Bone marrow (tissue), 2 donors: ENCODE data around the gene METTL13.

Experiments
- DNase-seq, 2 donors: peaks; one replicate each; lab custom pipeline; 2025; lab: John Stamatoyannopoulos, UW

METTL13 gene

DNA sequence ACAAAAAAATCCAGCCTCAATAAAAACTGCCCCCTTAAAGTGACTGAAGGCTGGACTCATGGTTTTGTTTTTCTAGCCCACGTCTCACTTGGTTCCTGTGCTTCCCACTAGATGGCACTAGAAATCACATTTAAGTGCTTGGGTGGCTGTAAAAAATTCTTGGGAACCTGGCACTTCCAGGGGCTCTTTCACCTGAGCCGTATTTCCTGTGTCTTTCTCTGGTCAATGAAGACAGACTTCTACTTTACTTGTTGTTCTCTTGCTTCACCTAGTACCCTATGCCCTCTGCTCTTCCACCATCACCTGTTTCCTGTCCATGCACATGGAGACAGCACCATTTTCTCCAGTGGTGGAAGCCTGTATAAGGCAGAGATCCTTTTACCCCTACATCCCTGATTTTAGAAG, 20.0 kb downstream of the METTL13 start:
- DNase-seq: peak in 1 of 2 donors; percentile 12

DNA sequence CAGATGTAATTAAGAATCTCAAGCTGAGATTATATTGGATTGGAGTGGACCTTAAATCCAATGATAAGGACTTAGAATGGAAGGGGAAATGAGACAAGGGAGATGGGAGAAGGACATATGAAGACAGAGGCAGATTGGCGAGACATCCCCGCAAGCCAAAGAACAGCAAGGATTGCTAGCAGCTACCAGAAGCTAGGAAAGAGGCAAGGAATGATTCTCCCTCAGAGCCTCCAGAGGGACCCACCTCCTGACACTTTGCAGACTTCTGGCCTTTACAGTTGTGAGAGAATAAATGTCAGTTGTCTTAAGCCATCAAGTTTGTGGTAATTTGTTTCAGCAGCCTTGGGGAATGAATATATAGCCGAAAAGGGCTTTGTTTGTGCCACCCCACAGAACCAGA, 20.7 kb downstream of the METTL13 start:
- DNase-seq: no peak

- DNase-seq: peak in 1 of 2 donors; percentile 40
Observed at GRCh38 chr1:171803045-171803444, 21.6 kb downstream of the METTL13 start.

DNA sequence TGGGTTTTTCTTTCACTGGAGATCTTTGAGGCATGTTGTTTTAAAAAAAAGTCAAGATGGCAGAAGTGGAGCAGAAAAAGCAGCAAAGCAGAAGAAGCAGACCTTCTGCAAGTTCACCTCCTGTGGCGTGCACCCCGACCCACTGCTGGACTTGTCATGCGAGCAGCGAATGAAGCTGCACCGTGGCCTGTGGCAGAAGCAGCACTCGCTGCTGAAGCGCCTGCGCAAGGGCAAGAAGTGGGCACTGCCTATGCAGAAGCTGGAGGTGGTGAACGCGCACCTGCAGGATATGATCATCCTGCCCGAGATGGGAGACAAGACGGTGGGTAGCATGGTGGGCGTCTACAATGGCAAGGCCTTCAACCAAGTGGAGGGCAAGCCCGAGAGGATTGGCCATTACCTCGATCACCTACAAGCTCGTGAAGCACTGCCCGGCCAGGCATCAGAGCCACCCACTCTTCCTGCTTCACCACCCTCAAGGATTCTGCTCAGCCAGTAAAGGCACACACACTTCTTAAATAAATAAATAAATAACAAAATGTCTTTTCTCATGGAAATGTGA, 22.1 kb downstream of the METTL13 start:
- no peak for DNase-seq

DNA sequence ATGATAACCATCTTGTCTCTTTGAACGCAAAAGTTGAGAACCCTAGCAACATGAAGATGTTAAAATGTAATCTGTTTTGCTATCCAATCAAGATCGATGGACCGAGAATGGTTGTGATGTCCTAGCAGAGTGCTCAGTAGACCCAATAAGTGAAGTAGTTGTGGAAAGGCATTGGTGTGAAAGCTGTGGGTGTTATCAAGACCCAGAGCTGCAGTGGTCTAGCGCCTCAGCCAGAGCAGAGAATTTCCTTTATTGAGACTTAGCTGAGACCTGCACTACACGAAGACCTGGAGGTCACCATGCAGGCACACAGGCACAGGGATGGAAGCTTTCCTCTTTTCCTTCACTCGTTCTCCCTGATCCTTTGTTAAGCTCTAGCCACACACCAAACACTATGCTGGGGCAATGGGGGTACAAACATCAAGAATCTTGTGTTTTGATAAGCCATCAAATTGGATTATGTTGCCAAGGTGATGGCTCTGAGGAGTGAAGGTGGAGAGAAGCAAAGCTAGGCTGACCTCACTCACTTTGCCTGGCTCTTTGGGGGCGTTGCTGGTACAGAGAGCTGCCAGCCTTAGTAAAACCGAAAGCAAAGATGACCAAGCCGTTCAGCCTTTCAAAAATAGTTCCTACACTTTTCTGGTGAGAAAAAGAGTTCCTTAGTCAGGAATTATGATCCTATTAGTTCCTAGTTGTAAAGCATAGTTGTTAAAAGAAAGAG, 24.1 kb downstream of the METTL13 start:
- no peak for DNase-seq

DNA sequence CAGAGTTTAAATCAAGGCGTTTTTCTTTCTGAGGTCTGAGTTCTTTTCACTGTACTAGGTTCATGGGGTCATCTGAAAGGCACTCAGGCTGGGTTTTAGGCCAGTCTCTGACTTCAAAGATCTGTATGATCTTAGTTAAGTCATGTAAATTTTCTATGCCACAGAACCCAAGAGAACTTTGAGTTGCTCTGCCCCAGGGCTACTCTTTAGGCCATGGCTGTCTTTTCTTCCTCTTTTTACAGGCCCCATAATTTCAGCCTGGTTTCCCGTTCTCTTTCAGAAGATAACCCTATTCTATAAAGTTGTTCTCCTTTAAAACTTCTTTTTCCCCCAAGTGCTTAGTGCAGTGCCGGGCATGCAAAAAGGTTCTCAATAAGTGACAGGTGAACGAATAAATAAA, 26.1 kb downstream of the METTL13 start:
- no peak for DNase-seq

DNA sequence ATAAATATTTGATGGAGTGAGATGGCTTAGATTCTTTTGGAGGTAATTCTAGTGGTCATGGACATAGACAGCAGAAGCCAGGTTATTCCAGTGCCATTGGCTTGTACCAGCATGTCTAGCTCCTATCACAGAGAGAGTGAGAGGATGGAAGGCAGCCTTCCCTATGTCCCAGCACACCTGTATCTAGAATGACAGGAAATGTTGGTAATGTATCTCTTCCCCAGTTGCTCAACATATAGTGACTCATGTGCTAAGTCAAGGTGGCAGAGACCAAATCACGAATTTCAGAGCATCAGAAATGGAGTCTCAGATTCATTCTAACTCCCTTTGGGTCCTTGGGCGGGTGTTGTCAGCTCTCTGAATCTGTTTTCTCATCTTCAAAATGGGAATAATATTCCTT, 28.4 kb downstream of the METTL13 start:
- no peak for DNase-seq

GRCh38 chr1:171811672-171812071, 30.2 kb downstream of the METTL13 start:
- no peak for DNase-seq

- no peak for DNase-seq
Observed at GRCh38 chr1:171814692-171815091, 33.2 kb downstream of the METTL13 start.

GRCh38 chr1:171816300-171816901, 34.9 kb downstream of the METTL13 start:
- no peak for DNase-seq

DNA sequence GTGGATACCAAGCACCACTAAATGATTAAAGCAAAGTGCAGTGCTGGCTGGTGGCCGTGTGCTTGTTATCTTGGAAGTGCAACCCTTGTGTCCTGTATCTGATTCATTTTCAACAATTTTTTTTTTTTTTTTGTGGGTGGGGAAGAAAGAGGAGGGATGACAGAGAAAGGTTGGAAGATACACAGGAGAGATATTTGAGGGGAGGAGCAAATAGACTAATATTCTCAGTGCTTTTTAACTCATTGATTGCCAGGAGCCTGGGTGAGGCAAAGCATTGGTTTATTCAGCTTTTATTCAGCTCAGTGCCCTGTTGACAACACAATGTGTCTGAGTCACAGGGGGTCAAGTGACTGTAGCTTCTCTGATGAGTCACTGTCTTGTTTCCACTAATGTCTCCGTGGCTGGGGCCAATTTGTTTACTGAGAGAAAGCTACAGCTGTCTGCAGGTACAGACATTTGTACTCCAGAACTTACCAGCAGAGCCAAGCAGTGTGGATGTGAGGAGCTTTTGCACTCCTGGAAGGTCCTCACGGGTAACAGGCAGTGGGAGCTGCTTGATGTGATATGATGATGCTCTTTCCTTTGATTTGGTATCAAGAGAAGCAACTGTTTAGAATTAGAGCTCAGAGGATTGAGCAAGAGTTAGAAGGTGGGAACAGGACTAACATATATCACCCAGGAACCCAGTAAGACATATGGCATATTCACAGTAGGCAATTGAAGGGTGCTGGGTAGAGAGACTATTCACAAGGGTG, 36.2 kb downstream of the METTL13 start:
- DNase-seq: peak in 1 of 2 donors; percentile 22

DNA sequence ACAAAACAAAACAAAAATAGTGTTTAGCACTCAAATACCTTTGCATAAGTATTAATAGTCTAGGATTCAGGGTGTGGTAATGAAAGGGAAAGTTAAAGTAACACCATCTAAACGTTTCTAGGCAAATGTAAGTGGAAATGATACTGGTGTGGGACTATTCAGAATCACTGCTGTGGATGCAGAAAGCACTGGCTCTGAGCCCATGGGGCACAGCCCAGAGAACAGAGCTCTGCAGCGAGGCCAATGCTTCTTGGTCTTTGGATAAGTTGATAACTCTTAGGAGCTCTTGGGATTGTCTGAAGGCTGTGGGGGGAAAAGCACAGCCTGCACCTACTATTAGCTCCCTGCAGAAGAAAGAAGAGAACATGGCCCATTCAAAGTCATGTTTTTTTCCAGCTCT, 38.5 kb downstream of the METTL13 start:
- DNase-seq: no peak

DNA sequence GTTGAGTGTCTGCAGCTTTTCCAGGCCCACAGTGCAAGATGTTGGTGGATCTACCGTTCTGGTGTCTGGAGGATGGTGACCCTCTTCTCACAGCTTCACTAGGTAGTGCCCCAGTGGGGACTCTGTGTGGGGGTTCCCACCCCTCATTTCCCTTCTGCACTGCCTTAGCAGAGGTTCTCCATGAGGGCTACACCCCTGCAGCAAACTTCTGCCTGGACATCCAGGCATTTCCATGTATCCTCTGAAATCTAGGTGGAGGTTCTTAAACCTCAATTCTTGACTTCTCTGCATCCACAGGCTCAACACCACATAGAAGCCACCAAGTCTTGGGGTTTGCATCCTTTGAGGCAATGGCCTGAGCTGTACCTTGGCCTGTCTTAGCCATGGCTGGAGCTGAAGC, 45.5 kb downstream of the METTL13 start:
- no peak for DNase-seq

DNA sequence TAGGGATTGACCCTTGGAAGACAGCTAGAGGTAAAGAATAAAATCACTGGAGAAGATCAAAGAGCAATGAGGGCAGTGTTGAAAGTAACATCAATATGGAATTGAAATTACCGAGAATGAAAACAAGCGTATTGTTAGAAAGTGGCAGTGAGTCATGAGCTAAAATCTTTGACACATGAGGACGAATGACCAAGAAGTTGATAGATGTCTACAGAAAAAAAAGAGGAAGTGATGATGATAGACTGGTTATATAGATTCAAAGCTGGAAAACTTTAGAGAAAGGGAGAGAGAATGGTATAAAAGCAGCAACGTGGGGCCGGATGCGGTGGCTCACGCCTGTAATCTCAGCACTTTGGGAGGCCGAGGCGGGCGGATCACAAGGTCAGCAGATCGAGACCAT, 47.3 kb downstream of the METTL13 start:
- peak in 1 of 2 donors; percentile 23 for DNase-seq

DNA sequence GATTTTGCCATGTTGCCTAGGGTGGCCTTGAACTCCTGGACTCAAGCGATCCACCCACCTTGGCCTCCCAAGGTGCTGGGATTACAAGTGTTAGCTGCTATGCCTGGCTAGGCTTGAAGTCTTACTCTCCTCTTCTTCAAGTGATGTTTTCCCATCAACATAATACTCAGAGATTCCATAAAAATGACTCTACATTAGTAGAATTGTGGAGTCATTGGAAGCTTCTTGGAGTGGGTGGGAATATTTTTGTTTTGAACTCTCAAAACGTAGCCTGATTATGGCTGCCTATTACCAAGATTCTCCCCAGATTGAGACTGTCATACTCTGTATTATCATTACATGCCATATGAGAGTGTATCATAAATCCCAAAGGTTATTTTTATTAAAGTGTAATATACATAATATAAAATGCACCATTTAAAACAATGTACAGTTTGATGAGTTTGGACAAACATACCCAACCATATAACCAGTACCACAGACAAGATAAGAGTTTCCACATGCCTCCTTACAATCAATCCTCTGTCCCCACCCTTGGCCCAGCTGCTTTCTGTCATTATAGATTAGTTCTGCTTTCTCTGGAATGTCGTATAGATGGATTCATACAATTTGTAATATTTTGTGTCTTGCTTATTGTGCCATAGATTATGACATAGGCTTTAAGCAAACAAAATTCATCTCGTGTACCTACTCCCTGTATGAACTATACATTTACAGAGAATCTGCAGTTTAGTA, 51.8 kb downstream of the METTL13 start:
- no peak for DNase-seq

DNA sequence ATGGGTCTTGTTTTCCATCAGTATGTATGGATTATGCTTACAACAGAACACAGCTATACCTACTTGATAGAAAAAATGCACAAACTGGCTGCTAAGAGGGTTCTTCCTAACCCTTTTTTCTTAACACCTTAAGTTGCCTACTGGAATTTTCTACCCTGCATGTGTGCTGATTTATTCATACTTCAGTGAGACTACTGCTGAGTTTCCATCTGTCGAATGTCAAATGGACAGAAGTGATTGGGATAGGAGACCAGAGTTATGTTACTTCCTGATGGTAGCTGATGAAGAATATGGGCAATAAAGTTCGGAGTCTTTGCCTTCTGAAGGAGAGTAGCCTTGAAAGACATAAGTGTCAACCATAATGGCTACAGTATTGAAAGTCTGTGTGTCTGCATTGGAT, 53.4 kb downstream of the METTL13 start:
- no peak for DNase-seq

GRCh38 chr1:171835891-171836290, 54.4 kb downstream of the METTL13 start:
- no peak for DNase-seq

DNA sequence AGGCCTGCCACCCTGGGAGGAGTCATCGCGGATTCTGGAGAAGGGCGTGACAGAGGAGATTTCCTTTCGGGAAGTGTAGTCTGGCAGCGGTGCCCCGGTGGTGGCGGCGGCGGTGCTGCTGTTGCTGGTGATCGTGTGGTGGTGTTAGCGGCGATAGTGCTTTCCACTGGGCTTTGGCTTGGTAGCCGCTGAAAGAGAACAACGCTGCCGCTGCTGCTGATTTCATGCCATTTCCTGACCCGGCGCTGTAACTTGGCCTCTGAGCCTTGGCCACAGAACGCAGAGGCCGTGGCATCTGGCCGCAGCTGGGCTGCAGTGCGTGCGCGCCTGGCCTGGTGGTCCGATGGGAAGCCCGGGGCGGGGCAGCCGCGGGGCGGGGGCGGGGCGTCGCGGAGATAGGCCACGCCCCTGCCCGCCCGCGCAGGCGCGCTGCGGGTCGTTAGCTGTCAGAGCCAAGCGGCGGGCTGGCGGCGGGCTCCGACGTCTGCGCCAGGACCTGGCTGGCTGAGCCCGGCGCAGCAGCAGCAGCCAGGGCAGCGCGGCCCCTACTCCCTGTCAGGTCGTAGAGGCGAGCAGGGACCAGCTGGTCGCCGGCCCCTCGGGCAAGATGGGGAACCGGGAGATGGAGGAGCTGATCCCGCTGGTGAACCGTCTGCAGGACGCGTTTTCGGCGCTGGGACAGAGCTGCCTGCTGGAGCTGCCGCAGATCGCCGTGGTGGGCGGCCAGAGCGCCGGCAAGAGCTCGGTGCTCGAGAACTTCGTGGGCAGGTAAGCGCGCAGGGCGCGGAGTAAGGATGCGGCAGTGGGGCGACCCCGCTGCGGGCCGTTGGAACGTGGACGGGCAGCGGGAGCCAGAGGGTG, 59.8 kb downstream of the METTL13 start, which contains the start of gene DNM3:
Gene DNM3, plus strand, starts transcription at position 449 of the 861 bp plus-strand sequence. Its CDS starts 159 bp downstream, at position 608.
- DNase-seq: peak in 1 of 2 donors; percentile 51

DNA sequence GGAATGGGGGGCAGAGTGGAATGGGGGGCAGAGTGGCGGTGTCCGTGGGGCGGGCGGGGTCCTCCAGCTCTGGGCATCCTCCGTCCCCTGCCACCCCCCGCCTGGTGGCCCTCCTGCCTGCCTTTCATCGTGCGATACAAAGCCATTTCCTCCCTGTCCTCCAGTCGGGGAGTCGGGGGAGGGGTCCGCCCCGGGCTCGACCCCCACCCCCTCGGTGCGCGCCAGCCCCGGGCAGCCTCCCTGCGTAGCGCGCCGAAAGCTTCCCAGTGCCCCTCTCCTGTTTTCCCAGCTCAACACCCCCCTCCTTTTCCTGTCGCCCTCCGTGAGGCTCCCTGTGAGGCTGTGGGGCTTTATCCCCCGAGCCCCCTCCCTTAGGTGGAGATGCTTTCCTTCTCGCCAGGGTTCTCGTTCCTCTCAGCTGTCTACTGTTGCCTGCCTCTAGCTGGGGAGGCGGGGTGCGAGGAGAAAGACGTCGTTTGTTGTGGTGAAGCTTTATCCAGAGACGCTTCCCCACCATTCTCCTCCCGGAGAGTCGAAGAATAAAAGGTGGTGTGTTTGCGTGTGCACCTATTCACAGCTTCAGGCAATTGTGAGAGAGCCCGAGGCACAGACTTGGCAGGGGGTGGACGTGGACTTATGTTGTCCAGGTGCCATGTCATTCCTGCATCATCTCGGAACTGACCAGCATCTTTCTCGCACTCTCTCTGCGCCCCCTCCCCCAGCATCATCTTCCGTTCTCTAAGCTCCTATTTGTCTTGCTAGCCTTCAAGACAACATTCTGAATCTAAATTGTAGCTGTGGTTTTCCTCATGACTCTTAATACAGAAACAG, 60.7 kb downstream of the METTL13 start:
- no peak for DNase-seq

DNA sequence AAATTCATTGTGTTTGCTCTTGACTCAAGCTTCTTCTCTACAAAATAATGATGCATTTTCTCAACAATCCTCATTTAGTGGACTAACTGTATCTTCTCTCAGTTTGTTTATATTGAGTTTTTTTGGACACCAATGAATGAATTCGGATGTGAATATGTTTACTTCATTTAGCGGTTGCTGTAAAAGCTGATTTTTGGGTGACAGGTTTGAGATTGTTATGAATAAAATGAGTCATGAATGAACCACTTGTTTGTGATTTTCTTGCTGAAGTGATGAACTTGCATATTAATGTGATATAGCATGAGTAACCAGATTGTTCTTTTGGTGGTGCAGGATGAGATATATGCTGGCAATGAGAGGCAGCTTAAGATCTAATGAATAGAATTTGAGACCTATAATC, 62.9 kb downstream of the METTL13 start:
- DNase-seq: no peak
